Left renal pelvis (tissue), 4 donors: ENCODE measurements around the gene SLC35D1. TPM values are rescaled to one million over a fixed set of nuclear protein-coding genes. Genes with fewer than 3 reads are reported as not detected.
"Not testable (repeated sequence)": the region's sequence is repeated elsewhere in the genome, so short reads cannot be mapped to it uniquely, and the experiment has no call there.

ENCODE experiments used
- DNase-seq, 4 donors: peaks; one replicate each; pipeline ENCODE4 v3.0.0-alpha.2; 2013; ENCODE audit warnings: low read depth in 4 of 4, low spot score in 3 of 4
- polyA plus RNA-seq, 4 donors: library from polyadenylated mRNA; unstranded; fragments of 120-200 nt; gene quantifications; one replicate each; pipeline ENCODE4 v1.2.1, GENCODE V29; 2013; ENCODE audit not compliant: insufficient read length in 4 of 4

Gene SLC35D1
- 10 to 100 TPM; 12.7 to 15.8 (median 15.0) TPM for polyA plus RNA-seq

- peak; percentile 66 to 78 (median 72) for DNase-seq
Observed at GRCh38 chr1:67053785-67054772, at the start of gene SLC35D1. Gene SLC35D1 (minus strand): TSS chr1:67054148. CDS start chr1:67054013, 135 bp downstream.

- no peak for DNase-seq
Observed at GRCh38 chr1:67103548-67103947, 49.6 kb upstream of the SLC35D1 start.

- DNase-seq: no peak
Observed at GRCh38 chr1:67100833-67101232, 46.9 kb upstream of the SLC35D1 start.

- DNase-seq: no peak
Observed at GRCh38 chr1:67097305-67097704, 43.4 kb upstream of the SLC35D1 start.

- DNase-seq: no peak
Observed at GRCh38 chr1:67094191-67094590, 40.2 kb upstream of the SLC35D1 start.

- no peak for DNase-seq
Observed at GRCh38 chr1:67089685-67090208, 35.8 kb upstream of the SLC35D1 start.

GRCh38 chr1:67088440-67088839, 34.5 kb upstream of the SLC35D1 start:
- no peak for DNase-seq

- DNase-seq: no peak
Observed at GRCh38 chr1:67085326-67085725, 31.4 kb upstream of the SLC35D1 start.

- DNase-seq: no peak
Observed at GRCh38 chr1:67084765-67085318, 30.9 kb upstream of the SLC35D1 start.

GRCh38 chr1:67078291-67078690, 24.3 kb upstream of the SLC35D1 start:
- no peak for DNase-seq

- DNase-seq: no peak
Observed at GRCh38 chr1:67077593-67077992, 23.6 kb upstream of the SLC35D1 start.

- DNase-seq: no peak
Observed at GRCh38 chr1:67072749-67073148, 18.8 kb upstream of the SLC35D1 start.

- not testable (repeated sequence) for DNase-seq
Observed at GRCh38 chr1:67067655-67068054, 13.7 kb upstream of the SLC35D1 start.

- no peak for DNase-seq
Observed at GRCh38 chr1:67062412-67062811, 8.5 kb upstream of the SLC35D1 start.

- no peak for DNase-seq
Observed at GRCh38 chr1:67061266-67061665, 7.3 kb upstream of the SLC35D1 start.

- no peak for DNase-seq
Observed at GRCh38 chr1:67060811-67061218, 6.9 kb upstream of the SLC35D1 start.

GRCh38 chr1:67059346-67059745, 5.4 kb upstream of the SLC35D1 start:
- DNase-seq: no peak

GRCh38 chr1:67058761-67059160, 4.8 kb upstream of the SLC35D1 start:
- DNase-seq: no peak

- no peak for DNase-seq
Observed at GRCh38 chr1:67058242-67058641, 4.3 kb upstream of the SLC35D1 start.

- peak in 2 of 4 donors; percentile 33 to 58 for DNase-seq
Observed at GRCh38 chr1:67053535-67053784, 488 bp downstream of the SLC35D1 start.

GRCh38 chr1:67052741-67053534, 1.0 kb downstream of the SLC35D1 start:
- DNase-seq: peak; percentile 36 to 50 (median 40)
